OCI-LY3 (cell line): ENCODE results near the gene SPAG6.

Source experiments
- CTCF ChIP-seq: fragments of 200-600, 300-600 bp; sonication (generic); IDR thresholded peaks from 2 replicates; pipeline ENCODE4 v1.5.1; 2014; ENCODE audit warnings: antibody characterized with exemption, low read length, low read depth
- EZH2phosphoT487 ChIP-seq: fragments of 200-600 bp; shearing (Covaris generic); IDR thresholded peaks from 2 replicates; pipeline ENCODE4 v1.6.1; 2018; ENCODE audit warnings: antibody characterized with exemption, mixed run types, low read depth

DNA sequence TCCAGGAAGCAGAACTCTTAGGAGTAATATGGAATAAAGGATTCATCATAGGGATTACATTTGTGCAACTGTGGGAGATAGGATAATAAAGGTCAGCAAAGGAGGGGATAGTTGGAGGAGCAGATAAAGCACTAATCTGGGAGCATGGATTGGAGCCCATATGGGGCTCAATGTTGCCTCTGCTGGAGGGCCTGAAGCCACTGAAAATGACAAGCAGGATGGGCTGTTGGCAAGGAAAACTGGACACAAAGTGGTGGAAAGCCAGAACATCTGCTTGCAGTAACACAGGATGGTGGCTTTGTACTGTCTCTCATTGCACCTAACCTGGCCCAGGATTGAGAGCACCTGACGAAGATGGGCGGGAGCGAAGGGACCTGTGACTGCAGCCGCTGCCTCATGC, 44.1 kb upstream of the SPAG6 start:
- TF ChIP-seq CTCF (no peak), EZH2phosphoT487 (no peak)
